NCI-H2196 (cell line): ENCODE measurements around the gene CPVL.

Source experiments
- DNase-seq: peaks from one replicate; lab custom pipeline; 2025; ENCODE audit not compliant: unreplicated experiment; lab: John Stamatoyannopoulos, UW

CPVL gene

GRCh38 chr7:29156907-29157452 is 10.6 kb upstream of the CPVL start:
- DNase-seq: no peak

DNA sequence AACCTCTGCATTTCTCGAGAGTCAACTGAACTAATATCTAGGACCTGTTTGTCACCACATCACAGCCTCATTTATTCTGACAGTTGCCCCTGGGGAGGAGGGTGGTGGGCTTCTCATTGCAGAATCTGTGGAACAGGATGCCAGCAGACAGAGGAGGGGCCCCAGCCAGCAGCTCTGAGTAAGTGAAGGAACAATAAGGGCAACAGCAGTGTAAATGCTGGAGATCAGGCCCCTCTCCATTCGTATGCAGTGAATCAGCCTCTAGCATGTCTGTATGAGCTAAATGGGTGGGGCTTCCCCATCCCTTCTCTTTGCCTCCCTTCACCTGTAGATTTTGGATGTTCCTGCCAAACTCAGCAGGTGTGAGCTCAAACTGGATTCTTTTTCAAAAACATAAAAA is 7.7 kb upstream of the CPVL start:
- no peak for DNase-seq

GRCh38 chr7:29150856-29151255 is 4.5 kb upstream of the CPVL start:
- no peak for DNase-seq

DNA sequence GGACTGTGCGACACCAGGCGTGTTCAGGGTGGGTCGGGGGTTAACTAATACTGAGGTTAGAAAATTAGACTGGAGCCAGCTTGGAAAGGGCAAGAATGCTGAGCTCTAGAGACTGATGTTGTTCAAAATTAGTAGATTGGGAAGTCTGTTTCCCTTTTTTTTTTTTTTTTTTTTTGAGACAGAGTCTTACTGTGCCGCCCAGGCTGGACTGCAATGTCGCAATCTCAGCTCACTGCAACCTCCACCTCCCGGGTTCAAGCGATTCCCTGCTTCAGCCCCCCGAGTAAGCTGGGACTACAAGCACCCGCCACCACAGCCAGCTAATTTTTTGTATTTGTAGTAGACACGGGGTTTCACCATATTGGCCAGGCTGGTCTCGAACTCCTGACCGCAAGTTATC is 2.7 kb upstream of the CPVL start:
- DNase-seq: no peak

DNA sequence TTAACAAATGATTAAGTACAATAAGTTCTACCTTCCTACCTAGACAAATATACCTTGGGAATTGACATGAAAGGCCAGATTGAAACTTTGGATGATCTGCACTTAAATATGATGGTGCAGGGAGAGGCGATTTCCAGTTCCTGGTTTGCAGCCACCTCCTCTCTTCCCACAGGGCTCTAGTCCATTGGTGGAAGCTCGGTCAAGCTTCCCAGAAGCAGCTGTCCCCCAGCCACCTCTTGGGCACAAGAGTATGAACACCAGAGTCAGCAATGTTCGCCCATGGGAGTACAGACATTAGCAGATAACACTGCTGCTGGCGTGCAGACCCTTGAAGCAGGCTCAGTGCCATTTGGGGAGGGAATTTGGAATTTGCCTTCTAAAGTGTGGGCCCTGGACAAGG is 1.5 kb upstream of the CPVL start:
- DNase-seq: no peak

DNA sequence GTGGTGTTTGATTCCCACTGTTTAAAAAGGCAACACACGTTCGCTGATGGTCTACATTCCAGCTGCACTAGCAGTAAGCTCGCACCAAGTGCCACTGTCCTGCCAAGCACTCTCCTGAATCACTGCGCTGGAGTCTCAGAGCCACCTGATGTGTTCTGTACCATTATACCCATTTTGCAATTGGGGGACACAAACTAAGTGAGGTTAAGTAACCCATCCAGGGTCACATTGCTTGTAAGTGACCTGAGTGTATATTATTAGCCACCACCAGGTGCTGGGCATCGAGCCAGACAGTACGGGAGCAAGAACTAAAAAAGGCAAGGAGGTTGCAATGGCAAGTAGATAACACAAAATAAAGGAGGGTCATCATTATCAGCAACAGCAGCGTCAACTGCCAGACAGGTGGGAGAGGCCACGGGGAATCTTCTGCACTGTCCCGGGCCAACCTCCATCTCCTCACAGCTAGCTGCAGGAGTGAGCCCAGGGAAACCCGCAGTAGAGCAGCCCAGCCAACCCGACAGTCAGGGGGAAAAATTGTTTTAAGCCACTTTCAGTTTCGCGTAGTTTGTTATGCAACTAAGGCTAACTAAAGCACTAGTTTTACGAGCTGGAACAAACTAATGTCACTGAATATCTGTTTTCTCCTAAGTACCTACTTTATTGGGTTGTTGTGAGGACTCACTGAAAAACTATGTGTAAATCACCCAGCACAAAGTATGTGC is 712 bp upstream of the CPVL start:
- peak; percentile 22 for DNase-seq

DNA sequence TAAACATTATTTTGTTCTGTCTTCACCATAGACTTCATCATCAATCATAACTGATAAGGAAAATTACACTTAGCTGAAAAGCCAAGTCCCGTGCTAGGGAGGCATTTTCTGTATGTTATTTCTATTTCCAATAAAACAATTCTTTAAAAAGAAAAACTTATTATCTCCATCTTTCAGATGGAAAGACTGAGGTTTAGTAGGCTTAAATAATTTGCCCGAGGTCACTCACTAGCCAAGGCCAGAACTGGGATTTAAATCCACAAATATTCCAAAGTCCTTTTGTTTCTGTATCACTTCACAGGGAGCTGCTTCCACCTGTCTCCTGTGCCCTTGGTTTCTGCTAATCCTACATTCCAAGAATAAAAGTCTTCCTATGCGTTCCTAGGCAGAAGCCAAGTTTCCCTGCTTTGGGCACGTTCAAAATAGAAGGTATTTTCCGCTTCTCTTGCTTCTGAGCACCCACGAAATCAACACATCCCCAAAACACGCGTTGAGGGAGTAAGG is 732 bp downstream of the CPVL start:
- no peak for DNase-seq

DNA sequence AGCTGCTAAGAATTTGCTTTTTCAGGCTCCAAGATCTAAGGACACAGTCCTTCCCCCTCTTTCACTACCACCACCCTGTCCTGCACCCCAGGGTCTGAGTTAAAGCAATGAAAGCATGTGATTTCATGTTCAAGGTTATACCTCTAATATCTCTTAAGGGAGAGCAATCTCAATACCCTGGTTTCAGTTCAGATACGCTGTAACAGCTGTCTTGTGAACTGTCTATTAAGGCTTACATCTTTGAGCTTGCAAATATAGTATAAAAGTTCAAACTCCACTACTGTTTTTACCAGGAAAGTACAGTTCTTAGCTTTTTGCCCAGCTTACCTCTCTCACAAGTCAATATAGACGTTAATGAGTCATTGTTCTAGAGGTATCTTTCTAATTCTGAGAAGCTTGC is 2.6 kb downstream of the CPVL start:
- no peak for DNase-seq

DNA sequence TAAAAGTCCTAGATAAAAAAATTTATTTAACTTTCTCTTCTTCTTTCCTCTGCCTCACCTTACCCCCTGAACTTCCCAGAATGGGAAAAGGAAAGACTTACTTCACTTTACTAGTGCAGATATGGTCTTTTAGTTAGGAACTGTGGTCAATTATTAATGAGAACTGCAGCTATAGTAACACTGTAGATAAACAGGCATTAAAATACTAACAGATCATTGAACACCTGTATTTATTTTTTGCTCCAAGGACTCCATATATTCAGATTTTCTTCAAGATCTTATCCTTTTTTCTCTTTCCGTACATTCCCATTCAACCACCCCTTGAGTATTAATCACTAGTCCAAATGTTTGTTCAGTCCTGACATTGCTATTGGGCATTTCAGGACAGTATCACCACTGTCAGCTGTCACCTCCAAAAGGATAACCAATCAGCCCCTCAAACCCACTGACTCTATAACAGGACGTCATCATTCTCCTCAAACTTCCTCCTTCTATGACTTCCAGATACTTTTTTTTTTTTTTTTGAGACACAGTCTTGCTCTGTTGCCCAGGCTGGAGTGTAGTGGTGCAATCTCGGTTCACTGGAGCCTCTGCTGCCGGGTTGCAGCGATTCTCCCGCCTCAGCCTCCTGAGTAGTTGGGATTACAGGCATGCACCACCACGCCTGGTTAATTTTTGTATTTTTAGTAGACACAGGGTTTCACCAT is 4.2 kb downstream of the CPVL start:
- DNase-seq: no peak

- no peak for DNase-seq
Measured at GRCh38 chr7:29140873-29141468, 5.4 kb downstream of the CPVL start.

DNA sequence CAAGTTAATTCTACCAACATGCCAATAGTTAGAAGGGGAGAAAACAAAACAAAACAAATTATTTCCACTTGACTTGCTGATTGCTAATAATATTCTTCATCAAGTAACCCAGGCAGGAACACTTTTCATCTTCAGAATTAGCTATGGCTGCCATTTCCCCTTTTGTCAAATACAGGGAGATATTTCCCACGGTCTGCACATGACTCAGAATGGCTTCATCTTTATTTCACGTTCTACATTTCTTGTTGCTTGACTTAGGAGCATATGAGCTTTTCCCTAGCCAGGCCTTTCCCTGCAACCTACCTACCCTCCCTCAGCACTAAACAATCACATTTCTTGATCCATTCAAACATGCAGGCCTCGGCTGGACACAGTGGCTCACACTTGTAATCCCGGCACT is 6.5 kb downstream of the CPVL start:
- no peak for DNase-seq

DNA sequence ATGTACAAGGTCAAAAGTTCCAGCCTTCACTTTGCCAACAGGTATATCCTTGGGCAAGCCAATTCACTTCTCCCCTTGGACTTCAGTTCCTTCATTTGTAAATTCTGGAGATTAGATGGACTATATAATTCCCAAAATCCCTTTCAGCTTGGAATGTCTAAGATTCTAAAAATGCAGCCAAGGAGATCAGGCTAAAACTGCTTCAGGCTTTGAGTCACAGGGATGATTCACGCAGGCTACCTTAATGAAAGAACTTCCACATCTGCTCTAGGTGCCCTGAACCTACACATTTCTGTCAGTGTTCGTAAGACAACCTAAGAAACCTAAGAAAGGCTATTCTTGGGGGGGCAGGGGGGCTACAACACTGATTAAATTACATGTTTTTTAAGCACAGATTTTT is 7.1 kb downstream of the CPVL start:
- no peak for DNase-seq

DNA sequence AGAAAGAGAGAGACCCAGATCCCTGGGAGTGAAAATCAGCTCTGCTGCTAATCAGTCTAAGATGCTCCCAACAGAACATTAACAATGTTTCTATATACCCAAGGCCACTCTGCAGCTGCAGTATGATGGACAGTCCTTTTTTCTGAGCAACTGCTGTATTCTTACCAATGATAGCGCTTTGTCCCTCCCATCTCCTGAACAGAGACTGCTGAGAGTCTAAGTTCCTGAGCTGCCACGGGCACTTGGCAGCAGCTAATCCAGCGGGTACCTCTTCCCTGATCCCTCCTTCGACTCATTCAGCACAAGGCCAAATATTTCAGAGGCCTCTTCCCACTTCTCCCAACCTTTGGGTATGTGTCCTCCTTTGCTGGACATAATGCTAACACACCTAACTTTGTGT is 7.7 kb downstream of the CPVL start:
- DNase-seq: no peak

GRCh38 chr7:29135846-29136245 is 10.5 kb downstream of the CPVL start:
- no peak for DNase-seq

DNA sequence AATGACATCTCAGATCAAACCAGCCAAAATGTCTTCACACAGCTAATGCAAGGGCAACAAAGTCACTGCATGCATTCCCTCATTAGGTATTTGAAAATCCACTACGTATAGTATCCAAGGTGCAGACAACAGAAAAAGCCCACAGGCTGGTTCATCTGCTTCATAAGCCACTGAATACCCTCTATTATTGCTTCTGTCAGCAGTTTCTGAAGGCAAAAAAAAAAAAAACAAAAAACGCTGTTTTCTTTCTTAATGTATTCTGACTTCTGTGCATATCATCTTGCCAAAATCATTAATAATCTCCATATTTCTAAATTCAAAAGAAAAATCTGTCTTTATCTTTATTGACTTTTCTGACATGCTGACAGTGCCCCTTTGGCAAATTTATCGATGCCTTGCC is 13.4 kb downstream of the CPVL start:
- no peak for DNase-seq

DNA sequence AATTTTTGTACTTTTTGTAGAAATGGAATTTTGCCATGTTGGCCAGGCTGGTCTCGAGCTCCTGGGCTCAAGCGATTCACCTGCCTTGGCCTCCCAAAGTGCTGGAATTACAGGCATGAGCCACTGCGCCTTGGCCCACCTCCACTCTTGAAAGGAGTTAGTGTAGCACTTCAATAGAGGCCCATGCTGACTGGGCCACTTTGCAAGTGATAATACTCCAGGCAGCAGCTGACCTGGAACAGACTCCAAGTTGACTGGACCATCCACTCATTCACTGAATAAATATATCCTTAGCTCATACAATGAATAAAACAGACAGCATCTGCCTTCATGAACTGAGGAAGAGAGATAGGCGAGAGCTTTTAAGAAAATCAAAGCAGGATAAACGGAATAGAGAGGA is 14.7 kb downstream of the CPVL start:
- DNase-seq: no peak

GRCh38 chr7:29130096-29130495 is 16.2 kb downstream of the CPVL start:
- no peak for DNase-seq

- DNase-seq: no peak
Measured at GRCh38 chr7:29127527-29127926, 18.8 kb downstream of the CPVL start.

GRCh38 chr7:29126804-29127203 is 19.5 kb downstream of the CPVL start:
- DNase-seq: no peak

DNA sequence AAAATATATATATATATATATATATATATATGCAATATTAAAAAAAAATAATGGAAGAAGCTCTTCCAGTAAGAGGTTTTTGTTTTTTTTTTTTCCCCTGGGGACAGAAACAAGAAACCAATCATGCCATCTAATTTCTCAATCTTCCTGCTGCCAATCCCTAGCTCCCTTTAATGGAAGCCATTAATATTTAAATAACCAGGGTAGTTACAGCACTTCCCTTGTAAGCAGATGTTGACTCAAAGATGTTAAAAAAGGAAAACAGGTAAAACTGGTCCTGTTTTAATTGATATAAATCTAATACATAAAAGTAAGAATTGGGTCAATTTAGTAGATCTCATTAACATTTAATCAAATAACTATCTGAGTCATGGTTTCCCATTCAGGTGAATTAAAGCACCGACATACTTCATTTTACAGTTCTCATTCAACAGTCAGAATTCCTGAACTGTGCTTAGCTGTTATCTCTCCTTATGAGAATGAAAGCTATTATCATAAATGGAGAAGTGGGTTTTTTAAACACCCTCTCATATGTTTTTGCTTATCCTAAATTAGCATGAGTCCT is 22.6 kb downstream of the CPVL start:
- DNase-seq: no peak

- no peak for DNase-seq
Measured at GRCh38 chr7:29122759-29123158, 23.6 kb downstream of the CPVL start.

DNA sequence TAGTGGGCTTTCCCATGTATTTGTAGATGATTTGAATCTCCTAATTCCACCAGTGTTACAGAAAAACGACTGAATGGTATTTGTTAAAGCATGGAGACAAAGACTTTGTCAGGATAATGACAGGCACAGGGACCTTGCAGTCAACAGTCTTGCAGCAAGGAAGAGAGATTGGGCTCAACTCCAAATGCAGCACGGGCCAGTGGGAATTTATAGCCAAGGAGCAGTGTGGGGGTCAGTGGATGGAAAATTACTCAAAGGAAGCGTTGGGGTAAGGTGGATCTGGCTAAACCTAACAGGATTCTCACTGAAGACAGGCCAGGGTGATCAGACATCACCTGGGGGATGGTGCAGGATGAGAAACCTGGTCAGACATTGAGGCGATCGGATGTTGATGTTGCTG is 24.3 kb downstream of the CPVL start:
- DNase-seq: no peak
